ENCODE measurements around the gene CNOT6L. TPM values are rescaled to one million over a fixed set of nuclear protein-coding genes. Genes with fewer than 3 reads are reported as not detected.

CNOT6L gene
- total RNA-seq, 3 donors from 2014 or later (not counting 1 experiment from before 2014, with no cell fraction given): 172 to 237 (median 193) TPM

- no peaks in the 10 kb centered on the region for H3K36me3 Mint-ChIP-seq
- no peak overlapping the region for H3K27ac Mint-ChIP-seq
- H3K27me3 ChIP-seq (ENCODE audit: control insufficient read depth, insufficient read depth, low read length): no peaks in the 10 kb centered on the region
- intact Hi-C loops (cut with micrococcal nuclease): no loop called here
- H3K9me3 Mint-ChIP-seq: no peaks in the 10 kb centered on the region
- DNase-seq (no peak), ATAC-seq (no peak)
- H3K9me3 ChIP-seq (ENCODE audit: control insufficient read depth, insufficient read depth, low read length): no peaks in the 10 kb centered on the region
- no peaks in the 10 kb centered on the region for H3K27me3 Mint-ChIP-seq (ENCODE audit: low read depth in 2 of 2)
- no peak overlapping the region for H3K4me3 Mint-ChIP-seq
- 65% methylated on average over 5 of the region's 6 CpGs for WGBS (ENCODE audit: insufficient coverage)
- H3K36me3 ChIP-seq (ENCODE audit: control insufficient read depth, insufficient read depth, low read length): no peaks in the 10 kb centered on the region
- TF ChIP-seq CTCF (IDR thresholded peaks at IDR 0.05): no peak
- H3K4me3 ChIP-seq (ENCODE audit: low read length): no peak overlapping the region
- H3K4me1 Mint-ChIP-seq: peaks cover 48% of the 10 kb centered on the region in 2 donors
- peaks cover 26% of the 10 kb centered on the region for H3K4me1 ChIP-seq (ENCODE audit: control insufficient read depth, insufficient read depth, low read length)
- H3K27ac ChIP-seq (ENCODE audit: low read length): no peak overlapping the region
These were observed 7.1 kb upstream of the CNOT6L start for GRCh38 chr4:77826275-77826674.

GRCh38 chr4:77821775-77822174 lies 2.6 kb upstream of the CNOT6L start:
- Mint-ChIP-seq H3K36me3 (peaks cover 15% of the 10 kb centered on the region), H3K27me3 (ENCODE audit: low read depth in 2 of 2) (no peaks in the 10 kb centered on the region), H3K9me3 (no peaks in the 10 kb centered on the region), H3K4me1 (peaks cover 50 to 56% of the 10 kb centered on the region in 2 donors), H3K27ac (peak overlapping the region; percentile 99 to 100), H3K4me3 (peak overlapping the region; percentile 88)
- intact Hi-C loops (cut with micrococcal nuclease): no loop called here
- WGBS (ENCODE audit: insufficient coverage): no CpG with 5 or more reads among the region's 1 CpG
- no peaks in the 10 kb centered on the region for H3K9me3 ChIP-seq (ENCODE audit: control insufficient read depth, insufficient read depth, low read length)
- no peak for TF ChIP-seq CTCF (IDR thresholded peaks at IDR 0.05)
- H3K27ac ChIP-seq (ENCODE audit: low read length): peak overlapping the region; percentile 95
- H3K27me3 ChIP-seq (ENCODE audit: control insufficient read depth, insufficient read depth, low read length): no peaks in the 10 kb centered on the region
- peaks cover 28% of the 10 kb centered on the region for H3K4me1 ChIP-seq (ENCODE audit: control insufficient read depth, insufficient read depth, low read length)
- DNase-seq: peak; percentile 37 to 81
- H3K36me3 ChIP-seq (ENCODE audit: control insufficient read depth, insufficient read depth, low read length): no peaks in the 10 kb centered on the region
- ATAC-seq: peak; percentile 23 to 57 (median 32)
- peak overlapping the region; percentile 78 for H3K4me3 ChIP-seq (ENCODE audit: low read length)

GRCh38 chr4:77820649-77821561 lies 1.7 kb upstream of the CNOT6L start:
- ATAC-seq: no peak
- H3K27me3 Mint-ChIP-seq (ENCODE audit: low read depth in 2 of 2): no peaks in the 10 kb centered on the region
- peak overlapping the region; percentile 88 for H3K4me3 Mint-ChIP-seq
- Histone ChIP-seq H3K27ac (ENCODE audit: low read length) (peak overlapping the region; percentile 95), H3K36me3 (ENCODE audit: control insufficient read depth, insufficient read depth, low read length) (no peaks in the 10 kb centered on the region), H3K4me1 (ENCODE audit: control insufficient read depth, insufficient read depth, low read length) (peaks cover 28% of the 10 kb centered on the region), H3K27me3 (ENCODE audit: control insufficient read depth, insufficient read depth, low read length) (no peaks in the 10 kb centered on the region), H3K4me3 (ENCODE audit: low read length) (peak overlapping the region; percentile 78), H3K9me3 (ENCODE audit: control insufficient read depth, insufficient read depth, low read length) (no peaks in the 10 kb centered on the region)
- no peaks in the 10 kb centered on the region for H3K9me3 Mint-ChIP-seq
- H3K4me1 Mint-ChIP-seq: peaks cover 53 to 61% of the 10 kb centered on the region in 2 donors
- H3K36me3 Mint-ChIP-seq: peaks cover 15% of the 10 kb centered on the region
- TF ChIP-seq CTCF (IDR thresholded peaks at IDR 0.05): no peak
- 0% methylated on average over 8 of the region's 14 CpGs for WGBS (ENCODE audit: insufficient coverage)
- H3K27ac Mint-ChIP-seq: peak overlapping the region; percentile 99 to 100
- intact Hi-C loops (cut with micrococcal nuclease): loop anchor here (1.0 kb wide), 2 partner anchors 33 to 41 kb away; partner anchors contain the start of gene MRPL1
- DNase-seq: peak in 1 of 2 donors; percentile 61
